Gastrocnemius medialis (tissue), 4 donors: Measurements from ENCODE around the gene SSTR3. TPM values are rescaled to one million over a fixed set of nuclear protein-coding genes. Genes with fewer than 3 reads are reported as not detected.

Experiments
- ATAC-seq, 2 donors: fragments of 150-250 bp; one replicate each; pipeline ENCODE4 v1.9.1; 2016
- DNase-seq, 2 donors: peaks; one replicate each; pipeline ENCODE4 v3.0.0-alpha.2; 2019
- H3K27ac ChIP-seq, 4 donors: fragments of 200-600 bp; sonication (generic); 1 replicate in 1 of 4; 2 replicates in 3 of 4; pipeline ENCODE4 v1.5.1; 2016 to 2018; ENCODE audit warnings: mild to moderate bottlenecking in 2 of 4, moderate library complexity in 1 of 4
- H3K27me3 ChIP-seq, 3 donors: fragments of 200-600 bp; sonication (generic) in 2 of 3; 1 replicate in 1 of 3; 2 replicates in 2 of 3; pipeline versions ENCODE4 v1.5.1 to v1.6.0; 2016 to 2019; ENCODE audit warnings: mild to moderate bottlenecking in 1 of 3, moderate library complexity in 1 of 3
- H3K36me3 ChIP-seq, 2 donors: fragments of 200-600 bp; sonication (generic) in 1 of 2; one replicate each; pipeline ENCODE4 v1.5.1; 2017 to 2018
- H3K4me1 ChIP-seq, 2 donors: fragments of 200-600 bp; sonication (generic) in 1 of 2; one replicate each; pipeline ENCODE4 v1.5.1; 2016 to 2017; ENCODE audit warnings: mild to moderate bottlenecking in 2 of 2
- H3K4me3 ChIP-seq, 4 donors: fragments of 200-600 bp; sonication (generic) in 3 of 4; 1 replicate in 1 of 4; 2 replicates in 3 of 4; pipeline ENCODE4 v1.5.1; 2016 to 2019; ENCODE audit warnings: mild to moderate bottlenecking in 2 of 4
- H3K9me3 ChIP-seq, 3 donors: fragments of 200-600 bp; sonication (generic) in 2 of 3; 1 replicate in 1 of 3; 2 replicates in 2 of 3; pipeline ENCODE4 v1.5.1; 2016 to 2019
- CTCF ChIP-seq, 5 experiments: fragments of 450-650 bp in 3 of 5; fragments of 200-600 bp in 2 of 5; sonication (generic) in 2 of 5; IDR thresholded peaks in 4 of 5; conservative IDR thresholded peaks in 1 of 5; 1 replicate in 4 of 5; 2 replicates in 1 of 5; pipeline ENCODE4 v1.5.1; 2016 to 2019; ENCODE audit warnings: antibody characterized with exemption in 5 of 5, mild to moderate bottlenecking in 3 of 5, moderate library complexity in 3 of 5
- POLR2A ChIP-seq, 2 donors: fragments of 450-650 bp; IDR thresholded peaks; one replicate each; pipeline ENCODE4 v1.6.1; 2017; ENCODE audit warnings: antibody characterized with exemption in 2 of 2, mild to moderate bottlenecking in 2 of 2, moderate library complexity in 2 of 2
- in situ Hi-C, 4 donors: fragments of 200-750 bp; cut with MboI; loops; one replicate each; pipeline versions ENCODE4 v1.15.0 to v1.8.0; 2017; ENCODE audit warnings: low sequenced_read_pairs in 4 of 4
- intact Hi-C: fragments of 100-400 bp; cut with DNase I; formaldehyde crosslinking; loops from one replicate; pipeline ENCODE4 v1.15.1; 2023; ENCODE audit warnings: low total_unique reads
- total RNA-seq, 4 donors: library from RNA; depleted of rRNA; stranded (reverse); fragments of >200 nt; gene quantifications; one replicate each; pipeline versions ENCODE4 v1.1.0 to v1.2.3, GENCODE V29; 2016

SSTR3 gene
- total RNA-seq, 4 donors from 2014 or later = not detected

GRCh38 chr22:37231406-37232139 is 19.3 kb upstream of the SSTR3 start:
- in situ Hi-C loops = no loop called here
- ATAC-seq (no peak), DNase-seq (no peak)
- intact Hi-C loops = no loop called here
- TF ChIP-seq CTCF (IDR thresholded peaks at IDR 0.05 in 4 of 5, conservative IDR thresholded peaks at IDR 0.05 in 1 of 5) = no peak
- TF ChIP-seq POLR2A (IDR thresholded peaks at IDR 0.05) = no peak
- peaks cover 20 to 55% (median 28%) of the 10 kb centered on the region in 3 donors for H3K27me3 ChIP-seq
- H3K27ac ChIP-seq = no peak overlapping the region
- H3K4me3 ChIP-seq = no peak overlapping the region
- no peaks in the 10 kb centered on the region for H3K9me3 ChIP-seq
- H3K4me1 ChIP-seq = no peaks in the 10 kb centered on the region
- no peaks in the 10 kb centered on the region for H3K36me3 ChIP-seq

DNA sequence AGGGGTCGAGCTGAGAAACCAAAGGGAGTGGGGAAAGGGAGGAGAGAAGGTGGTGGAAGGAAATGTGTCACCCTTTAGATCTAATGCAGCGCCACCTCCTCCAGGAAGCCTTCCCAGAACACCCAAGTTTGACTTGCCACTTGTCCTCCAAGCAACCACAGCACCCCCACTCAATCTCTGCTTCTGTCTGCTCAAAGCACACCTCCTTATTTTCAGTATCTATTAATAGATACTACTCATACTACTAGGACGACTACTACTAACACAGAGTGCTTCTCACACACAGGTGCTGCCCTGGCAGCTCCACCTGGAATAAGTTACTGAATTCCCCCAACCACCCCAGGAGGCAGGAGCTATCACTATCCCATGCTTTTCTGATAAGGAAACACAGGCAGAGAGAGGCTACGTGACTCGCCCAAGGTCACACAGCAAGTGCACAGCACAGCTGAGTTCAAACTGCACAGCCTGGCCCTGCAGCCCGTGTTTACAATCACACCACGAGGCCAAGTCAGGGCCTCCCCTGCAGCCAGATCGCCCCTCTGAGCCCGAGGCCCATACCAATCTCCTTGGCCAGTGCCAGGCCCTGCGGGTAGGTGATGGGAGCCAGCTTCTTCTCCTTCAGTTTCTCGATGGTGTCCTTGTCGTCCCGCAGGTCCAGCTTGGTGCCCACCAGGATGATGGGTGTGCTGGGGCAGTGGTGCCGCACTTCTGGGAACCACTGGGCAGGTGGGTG is 18.6 kb upstream of the SSTR3 start:
- in situ Hi-C loops (no loop called here), intact Hi-C loops (no loop called here)
- Histone ChIP-seq H3K4me1 (no peaks in the 10 kb centered on the region), H3K27ac (no peak overlapping the region), H3K27me3 (peaks cover 20 to 47% (median 20%) of the 10 kb centered on the region in 3 donors), H3K9me3 (no peaks in the 10 kb centered on the region), H3K36me3 (no peaks in the 10 kb centered on the region), H3K4me3 (no peak overlapping the region)
- DNase-seq (no peak), ATAC-seq (no peak)
- no peak for TF ChIP-seq CTCF (IDR thresholded peaks at IDR 0.05 in 4 of 5, conservative IDR thresholded peaks at IDR 0.05 in 1 of 5)
- no peak for TF ChIP-seq POLR2A (IDR thresholded peaks at IDR 0.05)

- no peaks in the 10 kb centered on the region for H3K36me3 ChIP-seq
- H3K27ac ChIP-seq = no peak overlapping the region
- DNase-seq = peak; percentile 24 to 29
- no peaks in the 10 kb centered on the region for H3K4me1 ChIP-seq
- H3K9me3 ChIP-seq = no peaks in the 10 kb centered on the region
- H3K27me3 ChIP-seq = peaks cover 12 to 39% (median 13%) of the 10 kb centered on the region in 3 donors
- in situ Hi-C loops = no loop called here
- no peak for TF ChIP-seq POLR2A (IDR thresholded peaks at IDR 0.05)
- TF ChIP-seq CTCF (IDR thresholded peaks at IDR 0.05 in 4 of 5, conservative IDR thresholded peaks at IDR 0.05 in 1 of 5) = no peak
- intact Hi-C loops = no loop called here
- no peak for ATAC-seq
- no peak overlapping the region for H3K4me3 ChIP-seq
Observed at GRCh38 chr22:37229805-37230672, 17.8 kb upstream of the SSTR3 start.

- no peaks in the 10 kb centered on the region for H3K4me1 ChIP-seq
- no peak for ATAC-seq
- no peaks in the 10 kb centered on the region for H3K9me3 ChIP-seq
- H3K27ac ChIP-seq = no peak overlapping the region
- no peaks in the 10 kb centered on the region for H3K36me3 ChIP-seq
- H3K27me3 ChIP-seq = peaks cover 5 to 31% (median 5%) of the 10 kb centered on the region in 3 donors
- no peak for TF ChIP-seq POLR2A (IDR thresholded peaks at IDR 0.05)
- TF ChIP-seq CTCF (IDR thresholded peaks at IDR 0.05 in 4 of 5, conservative IDR thresholded peaks at IDR 0.05 in 1 of 5) = no peak
- in situ Hi-C loops (no loop called here), intact Hi-C loops (no loop called here)
- no peak overlapping the region for H3K4me3 ChIP-seq
- no peak for DNase-seq
Observed at GRCh38 chr22:37229012-37229804, 16.9 kb upstream of the SSTR3 start.
